Vagina (tissue), 2 donors: ENCODE data around the gene MESD.

ENCODE experiments used
- POLR2A ChIP-seq, 2 donors: fragments of 450-650 bp; IDR thresholded peaks; one replicate each; pipeline ENCODE4 v1.6.1; 2017; ENCODE audit warnings: antibody characterized with exemption in 2 of 2, mild to moderate bottlenecking in 2 of 2, moderate library complexity in 2 of 2
- POLR2AphosphoS5 ChIP-seq, 2 donors: sonication (generic); formaldehyde crosslinking; IDR thresholded peaks; one replicate each; pipeline ENCODE4 v1.9.0; 2017; ENCODE audit warnings: antibody characterized with exemption in 2 of 2, mild to moderate bottlenecking in 2 of 2, low read depth in 1 of 2; ENCODE audit not compliant: insufficient read depth in 1 of 2
- TF ChIP-seq, protein P1 (sequence below), 3 experiments: fragments of 450-650 bp in 2 of 3; fragments of 200-600 bp in 1 of 3; sonication (generic) in 1 of 3; IDR thresholded peaks; one replicate each; pipeline ENCODE4 v1.5.1; 2017 to 2019; ENCODE audit warnings: antibody characterized with exemption in 3 of 3, mild to moderate bottlenecking in 2 of 3, moderate library complexity in 2 of 3

DNA sequence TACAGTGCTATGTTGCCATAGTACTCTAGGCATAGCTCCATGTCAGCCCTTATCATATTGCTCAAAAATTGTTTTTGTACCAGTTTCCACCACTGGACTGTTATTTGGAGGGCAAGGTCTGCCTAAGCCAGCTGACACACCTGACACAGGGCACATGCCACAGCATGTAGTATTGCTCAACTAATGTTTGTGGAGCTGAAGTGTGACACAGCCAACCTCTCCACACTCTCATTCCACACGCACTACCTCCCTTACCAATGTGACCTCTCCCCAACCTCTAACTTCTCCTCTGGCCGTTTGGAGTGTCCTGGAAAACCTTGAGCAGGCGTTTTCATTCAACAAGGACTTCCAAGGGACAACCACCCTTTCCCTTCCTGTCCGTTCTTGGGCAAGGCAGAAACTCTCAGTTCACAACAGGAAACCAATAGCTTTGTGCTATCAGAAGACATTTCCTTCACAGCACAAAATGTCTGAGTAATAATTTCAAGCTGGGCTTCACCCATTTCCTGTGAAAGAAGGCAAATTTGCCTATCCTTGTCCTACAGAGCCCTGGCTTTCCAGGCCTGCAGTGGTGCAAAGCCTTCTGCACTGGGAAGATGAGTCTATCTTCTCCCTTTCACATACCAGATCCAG is 49.5 kb upstream of the MESD start:
- TF ChIP-seq, protein P1, sequence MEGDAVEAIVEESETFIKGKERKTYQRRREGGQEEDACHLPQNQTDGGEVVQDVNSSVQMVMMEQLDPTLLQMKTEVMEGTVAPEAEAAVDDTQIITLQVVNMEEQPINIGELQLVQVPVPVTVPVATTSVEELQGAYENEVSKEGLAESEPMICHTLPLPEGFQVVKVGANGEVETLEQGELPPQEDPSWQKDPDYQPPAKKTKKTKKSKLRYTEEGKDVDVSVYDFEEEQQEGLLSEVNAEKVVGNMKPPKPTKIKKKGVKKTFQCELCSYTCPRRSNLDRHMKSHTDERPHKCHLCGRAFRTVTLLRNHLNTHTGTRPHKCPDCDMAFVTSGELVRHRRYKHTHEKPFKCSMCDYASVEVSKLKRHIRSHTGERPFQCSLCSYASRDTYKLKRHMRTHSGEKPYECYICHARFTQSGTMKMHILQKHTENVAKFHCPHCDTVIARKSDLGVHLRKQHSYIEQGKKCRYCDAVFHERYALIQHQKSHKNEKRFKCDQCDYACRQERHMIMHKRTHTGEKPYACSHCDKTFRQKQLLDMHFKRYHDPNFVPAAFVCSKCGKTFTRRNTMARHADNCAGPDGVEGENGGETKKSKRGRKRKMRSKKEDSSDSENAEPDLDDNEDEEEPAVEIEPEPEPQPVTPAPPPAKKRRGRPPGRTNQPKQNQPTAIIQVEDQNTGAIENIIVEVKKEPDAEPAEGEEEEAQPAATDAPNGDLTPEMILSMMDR (IDR thresholded peaks at IDR 0.05), result no peak
- TF ChIP-seq POLR2A (IDR thresholded peaks at IDR 0.05) (no peak), POLR2AphosphoS5 (IDR thresholded peaks at IDR 0.05; ENCODE audit: insufficient read depth in 1 of 2, low read depth in 1 of 2) (peak in 1 of 2 donors; percentile 8)
